Endodermal cell (in vitro differentiated cells): Measurements from ENCODE around the gene BTBD16. TPM values are rescaled to one million over a fixed set of nuclear protein-coding genes. Genes with fewer than 3 reads are reported as not detected.

ENCODE experiments used
- DNase-seq: peaks from one replicate; pipeline ENCODE4 v3.0.0-alpha.2; 2017
- H3K27ac ChIP-seq: 2 replicates; pipeline ENCODE4 v1.5.1; 2013; ENCODE audit warnings: mild to moderate bottlenecking, low read depth, low read length, moderate library complexity
- H3K27me3 ChIP-seq: 2 replicates; pipeline ENCODE4 v1.6.1; 2013; ENCODE audit warnings: mild to moderate bottlenecking, low read length, moderate library complexity; ENCODE audit not compliant: insufficient read depth, control insufficient read depth, poor library complexity, severe bottlenecking
- H3K36me3 ChIP-seq: 2 replicates; pipeline ENCODE4 v1.7.0; 2013; ENCODE audit warnings: mild to moderate bottlenecking, low read length, moderate library complexity; ENCODE audit not compliant: control insufficient read depth, insufficient read depth
- H3K4me1 ChIP-seq: one replicate; pipeline ENCODE4 v1.7.0; 2013; ENCODE audit warnings: low read length; ENCODE audit not compliant: control insufficient read depth, insufficient read depth
- H3K4me3 ChIP-seq: 2 replicates; pipeline ENCODE4 v1.5.1; 2013; ENCODE audit warnings: mild to moderate bottlenecking, low read length, moderate library complexity
- H3K9ac ChIP-seq: 2 replicates; pipeline ENCODE4 v1.6.1; 2013; ENCODE audit warnings: mild to moderate bottlenecking, low read length, moderate library complexity; ENCODE audit not compliant: poor library complexity, severe bottlenecking; ENCODE audit errors: extremely low read depth
- H3K9me3 ChIP-seq: 2 replicates; pipeline ENCODE4 v1.6.1; 2013; ENCODE audit warnings: mild to moderate bottlenecking, low read length, moderate library complexity; ENCODE audit not compliant: control insufficient read depth
- H3K27ac Mint-ChIP-seq: 2 replicates; pipeline ENCODE4 v1.8.0; 2020; ENCODE audit warnings: mixed read lengths
- H3K27me3 Mint-ChIP-seq: 2 replicates; pipeline ENCODE4 v1.8.0; 2021; ENCODE audit warnings: mild to moderate bottlenecking, mixed read lengths; ENCODE audit not compliant: insufficient read depth
- H3K36me3 Mint-ChIP-seq: 2 replicates; pipeline ENCODE4 v1.8.0; 2020; ENCODE audit warnings: low read depth, mixed read lengths
- H3K4me1 Mint-ChIP-seq: 2 replicates; pipeline ENCODE4 v1.8.0; 2020; ENCODE audit warnings: mixed read lengths
- H3K4me3 Mint-ChIP-seq: 2 replicates; pipeline ENCODE4 v1.8.0; 2020; ENCODE audit warnings: mild to moderate bottlenecking, moderate library complexity, mixed read lengths
- H3K9me3 Mint-ChIP-seq: 2 replicates; pipeline ENCODE4 v1.8.0; 2020; ENCODE audit warnings: mild to moderate bottlenecking, mixed read lengths
- WGBS, 2 experiments: methylation state at CpG; one replicate each; pipeline versions ENCODE4 v1.1.5 to v1.1.7; 2013; ENCODE audit warnings: missing lambda C conversion rate in 2 of 2, mixed read lengths in 1 of 2; ENCODE audit not compliant: insufficient coverage in 1 of 2, insufficient read length in 1 of 2; 5-methylcytosine and 5-hydroxymethylcytosine counted together
- total RNA-seq, 2 donors: library from RNA; stranded (reverse); fragmentation: NEBNext Ultra II Directional in 1 of 2; extraction: Animal tissue kit (Norgen Biotek cat#: 25700) in 1 of 2; gene quantifications; 2 replicates in 1 of 2; 3 replicates in 1 of 2; pipeline ENCODE4 v1.2.1, GENCODE V29; 2021
- TF ChIP-seq, protein P1 (sequence below): fragments of 200-600 bp; sonication (generic); conservative IDR thresholded peaks from 2 replicates; pipeline ENCODE4 v1.5.0; 2021; ENCODE audit warnings: antibody characterized with exemption, mild to moderate bottlenecking

BTBD16 gene
- total RNA-seq, 2 donors from 2014 or later = not detected

DNA sequence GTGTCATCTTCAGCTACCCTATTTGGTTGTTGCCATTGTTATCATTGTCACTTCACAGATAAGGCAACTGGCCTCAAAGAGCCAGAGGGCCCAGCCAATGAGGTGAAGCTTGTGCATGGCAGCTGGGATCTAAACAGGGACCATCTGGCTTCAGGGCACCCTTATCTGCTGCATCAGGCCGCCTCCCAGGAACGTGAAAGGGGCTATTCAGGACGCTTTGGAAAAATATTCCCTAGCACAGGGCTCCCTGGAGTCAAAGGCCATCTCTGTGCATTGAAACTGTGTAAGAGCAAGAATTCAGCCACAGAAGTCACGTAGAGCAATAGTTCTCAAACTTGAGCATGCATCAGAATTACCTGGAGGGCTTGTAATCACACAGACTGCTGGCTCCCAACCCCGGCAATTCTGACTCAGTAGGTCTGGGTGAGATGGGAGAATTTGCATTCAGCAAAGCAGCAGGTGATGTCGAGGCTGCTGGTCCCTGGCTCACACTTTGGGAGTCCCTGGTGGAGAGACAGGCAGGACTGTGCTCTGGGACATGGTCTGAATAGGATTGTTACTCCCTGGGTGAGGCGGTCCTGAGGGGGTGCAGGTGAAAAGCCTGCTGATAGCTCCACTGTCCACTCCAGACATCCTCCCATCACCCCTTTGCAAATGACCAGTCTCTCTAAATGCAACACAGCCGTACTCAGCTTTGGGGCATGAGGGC lies 81.9 kb downstream of the BTBD16 start:
- Mint-ChIP-seq H3K4me3 (no peak overlapping the region), H3K27me3 (peaks cover 2% of the 10 kb centered on the region), H3K36me3 (no peaks in the 10 kb centered on the region), H3K4me1 (peaks cover 2% of the 10 kb centered on the region), H3K27ac (no peak overlapping the region), H3K9me3 (peaks cover 9% of the 10 kb centered on the region)
- peak; percentile 36 for DNase-seq
- Histone ChIP-seq H3K27ac (no peak overlapping the region), H3K9ac (no peak overlapping the region), H3K27me3 (no peaks in the 10 kb centered on the region), H3K4me1 (no peaks in the 10 kb centered on the region), H3K36me3 (no peaks in the 10 kb centered on the region), H3K9me3 (no peaks in the 10 kb centered on the region), H3K4me3 (no peak overlapping the region)
- TF ChIP-seq, protein P1, sequence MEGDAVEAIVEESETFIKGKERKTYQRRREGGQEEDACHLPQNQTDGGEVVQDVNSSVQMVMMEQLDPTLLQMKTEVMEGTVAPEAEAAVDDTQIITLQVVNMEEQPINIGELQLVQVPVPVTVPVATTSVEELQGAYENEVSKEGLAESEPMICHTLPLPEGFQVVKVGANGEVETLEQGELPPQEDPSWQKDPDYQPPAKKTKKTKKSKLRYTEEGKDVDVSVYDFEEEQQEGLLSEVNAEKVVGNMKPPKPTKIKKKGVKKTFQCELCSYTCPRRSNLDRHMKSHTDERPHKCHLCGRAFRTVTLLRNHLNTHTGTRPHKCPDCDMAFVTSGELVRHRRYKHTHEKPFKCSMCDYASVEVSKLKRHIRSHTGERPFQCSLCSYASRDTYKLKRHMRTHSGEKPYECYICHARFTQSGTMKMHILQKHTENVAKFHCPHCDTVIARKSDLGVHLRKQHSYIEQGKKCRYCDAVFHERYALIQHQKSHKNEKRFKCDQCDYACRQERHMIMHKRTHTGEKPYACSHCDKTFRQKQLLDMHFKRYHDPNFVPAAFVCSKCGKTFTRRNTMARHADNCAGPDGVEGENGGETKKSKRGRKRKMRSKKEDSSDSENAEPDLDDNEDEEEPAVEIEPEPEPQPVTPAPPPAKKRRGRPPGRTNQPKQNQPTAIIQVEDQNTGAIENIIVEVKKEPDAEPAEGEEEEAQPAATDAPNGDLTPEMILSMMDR = no peak
- WGBS, 2 experiments = 81 to 83% methylated on average over 7 to 8 of the region's 8 CpGs

DNA sequence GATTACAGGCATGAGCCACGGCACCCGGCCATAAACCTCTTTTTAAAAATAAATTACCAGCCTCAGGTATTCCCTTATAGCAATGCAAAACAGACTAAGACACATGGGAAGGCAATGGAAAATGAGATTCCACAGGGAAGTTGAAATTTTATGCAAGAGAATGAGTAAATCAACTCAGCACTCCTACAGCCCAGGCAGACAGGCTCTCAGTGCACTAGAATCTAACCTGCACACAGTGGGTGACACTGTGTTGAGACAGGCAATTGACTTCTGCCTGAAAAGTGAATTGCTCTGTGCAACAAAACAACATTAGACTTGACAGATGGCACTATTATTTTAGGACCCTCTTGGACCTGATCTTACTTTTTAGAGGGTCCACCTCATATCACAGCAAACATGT lies 83.3 kb downstream of the BTBD16 start:
- no peaks in the 10 kb centered on the region for H3K36me3 Mint-ChIP-seq
- H3K9me3 Mint-ChIP-seq = peaks cover 11% of the 10 kb centered on the region
- H3K27ac ChIP-seq = no peak overlapping the region
- H3K9me3 ChIP-seq = peaks cover 5% of the 10 kb centered on the region
- H3K27me3 ChIP-seq = no peaks in the 10 kb centered on the region
- H3K9ac ChIP-seq = no peak overlapping the region
- peaks cover 2% of the 10 kb centered on the region for H3K4me1 Mint-ChIP-seq
- no peak overlapping the region for H3K27ac Mint-ChIP-seq
- no peak overlapping the region for H3K4me3 ChIP-seq
- peaks cover 2% of the 10 kb centered on the region for H3K27me3 Mint-ChIP-seq
- peak; percentile 6 for DNase-seq
- TF ChIP-seq, protein P1 = no peak
- WGBS, 2 experiments = 93% methylated on average over 2 of the region's 2 CpGs; no CpG with 5 or more reads in 1 of the 2 experiments
- H3K4me3 Mint-ChIP-seq = no peak overlapping the region
- H3K4me1 ChIP-seq = no peaks in the 10 kb centered on the region
- H3K36me3 ChIP-seq = no peaks in the 10 kb centered on the region

DNA sequence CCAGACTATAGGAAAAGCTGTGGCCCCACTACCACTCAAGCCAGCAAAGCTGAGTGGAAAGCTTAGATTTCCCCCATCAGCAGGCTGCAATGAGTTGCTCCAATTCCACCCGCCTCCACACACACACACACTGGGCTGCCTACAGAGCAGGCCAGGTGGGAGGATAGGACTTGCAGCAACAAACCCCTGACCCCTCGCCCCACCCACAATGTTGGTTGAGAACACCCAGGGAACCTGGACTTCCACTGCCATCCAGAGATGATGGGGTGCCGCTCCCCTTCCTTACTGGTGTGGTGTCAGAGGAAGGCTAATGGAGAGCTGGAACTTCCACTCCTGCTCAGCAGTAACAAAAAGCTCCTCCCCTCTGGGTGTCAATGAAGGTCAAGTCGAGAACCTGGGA lies 86.6 kb downstream of the BTBD16 start:
- no peaks in the 10 kb centered on the region for H3K36me3 ChIP-seq
- Mint-ChIP-seq H3K9me3 (peaks cover 9% of the 10 kb centered on the region), H3K4me3 (no peak overlapping the region), H3K27me3 (peaks cover 2% of the 10 kb centered on the region), H3K27ac (no peak overlapping the region), H3K36me3 (no peaks in the 10 kb centered on the region), H3K4me1 (peaks cover 2% of the 10 kb centered on the region)
- H3K4me3 ChIP-seq = no peak overlapping the region
- 92 to 94% methylated on average over 3 to 4 of the region's 4 CpGs for WGBS, 2 experiments
- peak; percentile 15 for DNase-seq
- peaks cover 5% of the 10 kb centered on the region for H3K9me3 ChIP-seq
- H3K9ac ChIP-seq = no peak overlapping the region
- no peaks in the 10 kb centered on the region for H3K4me1 ChIP-seq
- no peak overlapping the region for H3K27ac ChIP-seq
- no peaks in the 10 kb centered on the region for H3K27me3 ChIP-seq
- TF ChIP-seq, protein P1 = no peak
